Measurements from ENCODE around the gene SENP7.
"Not testable (repeated sequence)": the region's sequence is repeated elsewhere in the genome, so short reads cannot be mapped to it uniquely, and the experiment has no call there.

The SENP7 gene

GRCh38 chr3:101312545-101312944 is 200.5 kb downstream of the SENP7 start:
- no peak for DNase-seq

GRCh38 chr3:101311676-101312075 is 201.3 kb downstream of the SENP7 start:
- no peak for DNase-seq

- DNase-seq, result no peak
Observed at GRCh38 chr3:101310978-101311375, 202.0 kb downstream of the SENP7 start.

GRCh38 chr3:101308147-101308772 is 204.8 kb downstream of the SENP7 start:
- not testable (repeated sequence) for DNase-seq

GRCh38 chr3:101303836-101304235 is 209.2 kb downstream of the SENP7 start:
- DNase-seq, result no peak

GRCh38 chr3:101303089-101303731 is 209.8 kb downstream of the SENP7 start:
- DNase-seq, result no peak

- no peak for DNase-seq
Observed at GRCh38 chr3:101300073-101300472, 212.9 kb downstream of the SENP7 start.

- DNase-seq, result no peak
Observed at GRCh38 chr3:101292027-101292426, 221.0 kb downstream of the SENP7 start.

GRCh38 chr3:101288294-101288693 is 224.7 kb downstream of the SENP7 start:
- no peak for DNase-seq

- no peak for DNase-seq
Observed at GRCh38 chr3:101284757-101285156, 228.3 kb downstream of the SENP7 start.

- no peak for DNase-seq
Observed at GRCh38 chr3:101281521-101282030, 231.4 kb downstream of the SENP7 start.

- DNase-seq, result no peak
Observed at GRCh38 chr3:101279765-101280385, 233.1 kb downstream of the SENP7 start.

GRCh38 chr3:101279162-101279561 is 233.8 kb downstream of the SENP7 start:
- DNase-seq, result no peak

GRCh38 chr3:101278727-101279126 is 234.3 kb downstream of the SENP7 start:
- DNase-seq, result no peak
